Fibroblast of the conjunctiva (primary cell): Measurements from ENCODE around the gene E2F6.
"Not testable (repeated sequence)": the region's sequence is repeated elsewhere in the genome, so short reads cannot be mapped to it uniquely, and the experiment has no call there.

Experiments used
- DNase-seq: peaks from one replicate; pipeline ENCODE4 v3.0.0-alpha.2; 2010; ENCODE audit warnings: low read depth

Gene E2F6

DNA sequence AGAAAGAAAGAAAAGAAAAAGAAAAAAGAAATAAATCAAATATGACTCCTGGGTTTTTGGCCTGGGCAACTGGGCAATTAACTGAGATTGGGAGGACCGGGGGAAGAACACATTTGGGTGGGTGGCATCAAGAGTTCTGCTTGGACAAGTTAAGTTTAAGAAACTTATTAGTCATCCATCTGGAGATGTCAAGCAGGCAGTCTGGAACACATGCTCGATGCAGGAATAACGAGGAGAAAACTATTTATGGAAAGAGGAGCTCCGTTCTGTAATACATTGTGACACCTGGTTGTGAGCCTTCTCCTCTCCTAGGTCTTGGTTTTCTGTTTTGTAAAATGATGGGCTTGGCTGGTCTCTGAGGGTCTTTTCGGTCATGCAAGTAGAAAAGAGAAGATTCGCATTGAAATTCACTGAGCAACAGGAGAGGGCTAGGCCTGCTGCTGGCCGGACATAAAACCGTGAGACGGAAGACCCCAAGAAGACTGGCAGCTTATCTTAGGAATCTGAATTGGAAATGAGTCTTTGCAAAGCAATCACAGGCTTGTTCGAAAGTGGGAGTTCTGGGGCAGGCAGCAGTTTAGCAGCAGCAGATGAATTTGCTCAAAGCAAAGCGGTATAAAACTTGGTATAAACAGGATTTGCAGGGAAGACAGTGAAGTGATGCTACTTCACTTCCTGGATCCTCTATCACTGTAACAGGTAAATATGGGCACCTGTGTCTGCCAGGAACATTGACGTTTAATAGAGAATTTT lies 51.4 kb downstream of the E2F6 start:
- no peak for DNase-seq

DNA sequence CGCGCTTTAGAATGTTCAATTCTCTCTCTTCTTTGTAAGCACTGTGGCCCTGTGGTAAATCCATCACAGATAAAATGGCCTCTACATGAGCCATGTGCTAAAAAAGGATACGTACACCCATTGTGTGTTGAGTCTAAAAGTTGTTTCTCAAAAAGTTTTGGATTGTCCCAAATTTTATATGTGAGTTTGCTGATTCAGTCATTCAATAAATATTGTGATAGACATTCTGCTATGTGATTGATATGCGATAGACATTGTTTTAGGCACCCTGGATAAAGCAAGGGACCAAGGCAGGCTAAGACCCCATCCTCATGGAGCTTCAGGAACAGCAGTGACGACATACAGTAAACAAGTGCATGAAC lies 53.5 kb downstream of the E2F6 start:
- DNase-seq, result no peak

DNA sequence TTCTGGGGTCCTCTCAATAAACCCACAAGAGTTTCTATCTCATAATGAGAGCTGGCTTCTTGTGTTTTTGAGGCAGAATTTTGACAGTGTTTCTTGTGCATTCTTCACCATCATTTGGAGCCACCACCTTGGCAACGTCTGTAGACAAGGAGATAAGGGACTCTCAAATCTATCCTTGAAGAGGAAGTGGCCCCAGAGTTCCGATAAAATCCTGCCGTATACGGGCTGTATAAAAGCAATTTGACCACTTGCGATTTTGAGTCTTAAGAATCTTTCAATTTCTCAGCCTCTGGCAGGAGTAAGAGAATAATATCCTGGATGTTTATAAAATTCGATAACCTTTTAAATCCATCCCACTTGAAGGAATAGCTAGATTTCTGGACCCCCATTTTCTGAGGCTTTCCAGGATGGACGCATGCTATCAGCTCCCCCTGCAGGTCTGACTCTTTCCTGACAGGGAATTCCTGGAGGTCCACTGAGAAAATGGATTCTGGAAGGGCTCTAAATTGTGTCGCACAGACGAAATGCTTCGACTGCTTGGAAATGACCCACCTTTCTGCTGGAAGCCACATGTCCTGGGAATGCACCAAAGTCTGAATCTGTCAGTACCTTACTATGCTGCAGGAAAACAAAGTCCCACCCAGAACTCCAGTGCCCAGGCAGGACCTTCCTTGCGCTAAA lies 54.1 kb downstream of the E2F6 start:
- DNase-seq, result no peak

DNA sequence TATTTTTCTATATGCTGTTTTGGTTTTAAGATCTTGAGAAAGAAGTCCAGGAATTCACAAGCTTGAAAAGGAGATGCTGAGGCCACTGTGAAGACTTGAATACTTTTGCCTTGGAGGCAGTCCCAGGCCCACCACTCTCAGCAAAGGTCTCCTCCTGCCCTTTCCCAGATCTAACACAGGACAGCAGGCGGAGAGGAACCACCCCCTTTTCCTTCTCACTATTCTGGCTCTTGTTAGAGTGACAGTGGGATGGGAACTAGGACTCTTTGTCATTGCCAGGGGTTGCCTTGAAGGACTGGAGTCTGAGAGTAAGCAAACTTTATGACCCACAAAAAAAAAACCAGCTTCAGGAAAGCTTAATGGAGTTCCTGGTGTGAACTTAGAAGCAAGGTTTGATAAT lies 54.7 kb downstream of the E2F6 start:
- no peak for DNase-seq

DNA sequence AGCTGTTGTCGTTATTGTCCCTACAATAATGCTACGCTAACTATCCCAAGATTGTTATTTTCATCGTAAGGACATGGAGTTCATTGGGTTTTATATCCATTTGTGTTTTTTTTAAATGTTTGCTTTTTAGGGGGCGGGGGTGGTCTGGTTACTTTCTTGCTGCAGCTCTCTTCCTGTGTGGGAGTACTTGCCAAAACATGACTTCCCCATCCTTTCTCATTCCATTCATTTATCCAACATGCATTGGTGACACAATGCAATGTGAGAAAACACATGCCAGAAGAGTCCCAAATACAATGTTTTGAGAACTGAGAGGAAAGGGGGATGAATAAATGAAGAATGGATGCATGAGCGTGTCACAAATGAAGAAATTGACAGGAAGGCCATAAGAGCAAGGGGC lies 55.9 kb downstream of the E2F6 start:
- no peak for DNase-seq

DNA sequence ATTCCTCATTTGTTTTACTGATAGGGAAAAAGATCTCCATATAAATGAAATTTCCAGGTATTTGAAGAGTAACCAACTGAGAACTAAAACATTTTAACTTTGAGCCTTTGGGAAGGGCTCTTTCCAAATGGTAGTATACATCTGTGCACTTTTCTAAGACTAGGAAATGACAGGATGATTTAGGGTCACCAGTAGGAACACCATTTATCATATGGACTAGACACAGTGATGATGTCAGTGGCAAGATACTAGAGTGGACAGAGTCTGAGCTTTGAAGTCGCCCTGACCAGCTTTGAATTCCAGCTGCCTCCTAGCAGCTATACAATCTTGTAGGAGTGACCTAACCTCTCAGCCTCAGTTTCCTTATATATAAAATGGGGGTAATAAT lies 56.4 kb downstream of the E2F6 start:
- DNase-seq, result no peak

DNA sequence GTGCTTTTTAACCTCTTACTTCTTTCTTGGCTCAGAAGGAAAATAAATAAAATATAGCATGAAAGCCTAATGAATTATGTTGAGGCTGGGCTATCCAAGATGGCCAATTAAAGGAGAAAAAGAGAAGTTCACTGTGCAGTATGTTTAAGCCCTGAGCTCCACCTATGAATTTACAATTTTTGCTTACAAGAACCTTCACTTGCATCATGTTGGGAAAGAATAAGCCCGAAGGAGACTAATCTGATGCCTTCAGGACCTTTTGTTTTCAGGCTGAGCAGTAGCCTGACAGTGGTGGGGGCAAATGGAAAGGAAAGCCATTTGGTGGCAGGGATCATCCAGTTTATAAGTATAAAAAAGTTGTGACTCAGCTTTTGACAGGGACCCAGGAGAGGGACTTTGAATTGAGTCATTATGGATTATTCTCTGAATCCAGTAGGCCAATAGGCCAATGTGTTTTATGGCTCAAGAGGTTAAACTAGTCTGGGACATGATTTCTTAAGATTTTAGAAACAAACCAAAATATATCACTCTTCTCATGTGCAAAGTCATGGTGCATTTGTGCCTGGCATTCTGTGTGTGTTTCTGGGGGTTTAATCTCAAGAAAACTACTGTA lies 56.9 kb downstream of the E2F6 start:
- no peak for DNase-seq

DNA sequence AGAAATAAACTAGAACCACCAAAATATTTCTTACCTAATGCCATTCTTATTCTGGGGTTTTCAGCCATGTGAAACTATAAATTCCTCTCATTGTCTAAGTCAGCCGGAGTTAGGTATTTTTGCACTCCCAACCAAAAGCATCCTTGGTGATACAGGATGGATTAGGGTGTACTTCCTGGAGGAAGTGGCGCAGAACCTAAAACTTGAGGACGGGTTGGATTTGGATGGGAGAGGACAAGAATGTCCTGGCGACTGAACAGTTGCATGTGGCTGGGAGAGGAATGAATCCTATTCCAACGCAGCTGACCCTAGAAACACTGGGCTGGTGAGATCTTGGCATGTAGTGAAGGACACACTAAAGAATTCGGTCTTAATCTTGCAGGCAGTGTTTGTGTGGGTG lies 58.5 kb downstream of the E2F6 start:
- DNase-seq, result no peak

DNA sequence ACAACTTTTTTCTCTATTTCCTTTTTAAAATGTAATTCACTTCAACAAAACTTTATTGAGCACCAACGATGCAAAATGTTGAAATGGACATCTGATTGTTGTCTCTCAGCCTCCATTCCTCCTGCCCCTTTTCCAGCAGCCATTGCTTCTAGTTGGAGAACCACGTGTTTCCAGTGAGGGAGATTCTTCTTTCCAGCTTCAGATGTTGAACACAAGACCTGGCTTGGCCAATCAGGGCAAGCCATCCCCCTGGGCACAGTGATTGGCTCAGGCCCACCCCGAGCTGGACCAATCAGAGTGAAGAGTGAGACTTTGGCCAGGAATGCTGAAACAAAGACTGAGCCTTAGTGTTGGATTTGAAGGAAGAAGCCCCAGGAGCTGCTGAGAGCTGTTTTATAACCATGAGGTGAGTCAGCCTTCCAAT lies 59.0 kb downstream of the E2F6 start:
- DNase-seq, result peak; percentile 33

DNA sequence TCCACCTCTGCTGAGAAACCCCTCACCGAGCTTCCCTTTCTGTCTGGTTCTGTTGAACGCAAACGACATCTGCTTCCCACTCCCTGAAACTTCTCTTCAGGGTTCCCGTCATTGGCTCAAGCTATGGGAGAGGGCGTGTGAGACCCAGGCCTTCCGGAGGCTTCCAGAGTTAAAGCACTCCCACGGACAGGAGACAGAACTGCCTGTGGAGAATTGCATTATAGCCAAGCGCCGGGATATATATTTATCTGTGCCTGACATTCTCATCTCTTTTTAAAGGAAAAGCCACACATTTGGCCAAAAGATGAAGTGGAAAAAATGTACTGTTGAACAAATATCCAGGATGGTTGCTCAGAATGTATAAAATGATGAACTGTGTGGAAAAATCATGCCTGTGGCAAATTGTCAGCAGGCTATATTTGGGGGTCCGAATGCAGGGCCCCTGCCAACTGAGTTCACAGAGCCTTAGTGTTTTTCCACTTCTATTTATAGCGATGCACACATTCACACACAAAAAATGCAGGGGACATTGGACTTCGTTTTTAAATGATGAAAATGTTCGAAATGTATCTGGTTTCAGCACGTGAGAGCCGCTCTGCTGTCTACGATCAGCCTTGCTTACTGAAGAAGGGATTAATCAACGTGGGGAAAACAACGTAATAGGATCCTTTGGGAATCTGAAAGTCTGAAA lies 59.5 kb downstream of the E2F6 start:
- DNase-seq, result peak; percentile 35

DNA sequence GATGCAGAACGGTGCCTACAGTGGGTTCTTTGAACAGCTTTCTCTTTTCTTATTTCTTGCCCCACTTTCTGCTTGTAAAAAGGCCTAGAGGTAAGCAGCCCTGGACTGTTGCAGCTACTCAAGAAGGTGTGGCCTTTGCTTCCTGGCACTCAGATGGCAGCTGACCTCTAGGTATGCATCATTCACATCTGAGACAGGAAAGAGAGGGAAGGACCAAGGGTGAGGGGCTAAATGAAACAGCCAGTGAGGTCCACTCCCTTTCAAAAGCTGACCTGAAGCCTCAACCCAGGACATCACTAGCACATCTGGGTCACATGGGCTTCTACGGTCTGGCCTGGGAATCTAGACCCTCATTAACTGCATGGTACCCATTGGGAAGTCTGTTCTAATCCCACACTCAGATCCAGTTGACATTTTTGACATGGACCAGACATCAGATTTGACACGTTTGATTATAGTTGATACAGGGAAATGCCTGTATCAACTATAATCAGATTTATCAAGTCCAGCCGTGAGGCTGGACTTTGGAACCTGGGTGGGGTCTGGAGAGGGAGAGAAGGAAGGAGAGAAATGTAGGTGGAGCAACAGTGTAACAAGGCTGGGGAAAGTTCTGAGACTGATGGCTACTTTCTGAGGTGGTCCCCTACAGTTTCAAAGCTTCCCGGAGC lies 60.2 kb downstream of the E2F6 start:
- DNase-seq, result no peak

DNA sequence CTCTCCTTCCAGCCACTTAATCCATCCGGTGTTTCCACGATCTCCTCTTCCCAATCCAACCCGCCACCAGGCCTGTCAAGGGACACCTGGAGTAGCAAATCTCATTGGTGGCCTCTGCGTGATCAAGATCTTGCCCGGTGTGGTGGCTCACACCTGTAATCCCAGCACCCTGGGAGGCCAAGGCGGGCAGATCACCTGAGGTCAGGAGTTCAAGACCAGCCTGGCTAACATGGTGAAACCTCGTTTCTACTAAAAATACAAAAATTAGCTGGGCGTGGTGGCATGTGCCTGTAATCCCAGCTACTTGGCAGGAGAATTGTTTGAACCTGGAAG lies 60.9 kb downstream of the E2F6 start:
- not testable (repeated sequence) for DNase-seq

DNA sequence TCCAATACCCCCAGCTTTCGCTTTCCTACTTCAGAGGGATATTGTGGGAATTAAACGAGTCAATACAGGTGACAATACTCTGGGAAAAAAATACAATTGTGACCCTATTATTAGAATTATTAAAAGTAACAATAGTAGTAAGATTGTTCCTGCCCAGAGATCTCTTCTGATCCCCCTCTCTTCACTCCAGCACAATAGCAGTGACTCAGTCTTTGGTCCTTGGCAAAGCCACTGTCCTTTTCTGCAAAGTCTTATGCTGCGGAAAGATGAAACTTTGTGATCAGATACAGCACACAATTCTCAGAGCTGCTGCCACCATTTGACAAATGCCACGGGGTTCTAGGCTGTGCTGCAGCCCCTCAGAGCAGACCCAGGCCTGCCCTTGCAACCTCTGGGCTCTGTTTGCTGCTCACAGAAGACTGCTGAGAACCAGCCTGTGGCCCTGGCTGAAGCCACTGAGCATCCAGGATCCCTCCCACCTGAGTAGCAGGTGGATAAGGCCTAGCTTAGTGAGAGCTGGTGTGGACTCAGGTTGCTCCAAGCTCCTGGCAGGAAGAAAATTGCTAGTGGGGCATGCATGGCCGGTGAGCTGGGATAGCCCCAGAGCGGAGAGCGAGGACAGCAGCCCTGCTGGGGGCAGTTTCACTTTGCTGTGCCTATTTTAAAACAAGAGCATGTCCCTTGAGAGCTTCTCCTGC lies 61.4 kb downstream of the E2F6 start:
- DNase-seq, result no peak

DNA sequence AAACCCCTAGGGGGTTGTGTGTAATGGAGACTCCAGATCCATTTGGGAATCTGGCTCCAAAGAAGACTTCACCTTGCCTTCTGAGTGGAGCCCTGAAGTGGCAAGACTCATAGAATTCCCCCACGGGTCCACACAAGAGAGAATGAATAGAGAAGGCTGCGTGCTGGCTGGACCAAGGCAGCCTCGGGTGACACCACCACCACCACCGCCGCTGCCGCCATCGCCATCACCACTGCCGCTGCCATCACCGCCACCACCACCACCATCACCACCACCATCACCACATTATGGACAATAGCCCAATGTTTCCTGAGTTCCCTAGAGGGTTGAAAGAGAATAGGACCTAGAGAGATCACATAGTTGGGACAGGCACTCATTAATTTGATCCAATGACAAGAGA lies 63.5 kb downstream of the E2F6 start:
- no peak for DNase-seq

DNA sequence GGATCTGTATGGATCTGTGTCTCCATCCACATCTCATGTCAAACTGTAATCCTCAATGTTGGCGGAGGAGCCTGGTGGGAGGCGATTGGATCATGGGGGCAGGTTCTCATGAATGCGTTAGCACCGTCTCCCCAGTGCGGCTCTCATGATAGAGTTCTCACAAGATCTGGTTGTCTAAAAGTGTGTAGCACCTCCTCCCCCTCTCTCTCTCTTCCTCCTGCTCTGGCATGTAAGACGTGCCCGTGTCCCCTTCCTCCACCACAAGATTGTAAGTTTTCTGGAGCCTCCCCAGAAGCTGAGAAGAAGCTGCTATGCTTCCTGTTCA lies 66.6 kb downstream of the E2F6 start:
- no peak for DNase-seq

DNA sequence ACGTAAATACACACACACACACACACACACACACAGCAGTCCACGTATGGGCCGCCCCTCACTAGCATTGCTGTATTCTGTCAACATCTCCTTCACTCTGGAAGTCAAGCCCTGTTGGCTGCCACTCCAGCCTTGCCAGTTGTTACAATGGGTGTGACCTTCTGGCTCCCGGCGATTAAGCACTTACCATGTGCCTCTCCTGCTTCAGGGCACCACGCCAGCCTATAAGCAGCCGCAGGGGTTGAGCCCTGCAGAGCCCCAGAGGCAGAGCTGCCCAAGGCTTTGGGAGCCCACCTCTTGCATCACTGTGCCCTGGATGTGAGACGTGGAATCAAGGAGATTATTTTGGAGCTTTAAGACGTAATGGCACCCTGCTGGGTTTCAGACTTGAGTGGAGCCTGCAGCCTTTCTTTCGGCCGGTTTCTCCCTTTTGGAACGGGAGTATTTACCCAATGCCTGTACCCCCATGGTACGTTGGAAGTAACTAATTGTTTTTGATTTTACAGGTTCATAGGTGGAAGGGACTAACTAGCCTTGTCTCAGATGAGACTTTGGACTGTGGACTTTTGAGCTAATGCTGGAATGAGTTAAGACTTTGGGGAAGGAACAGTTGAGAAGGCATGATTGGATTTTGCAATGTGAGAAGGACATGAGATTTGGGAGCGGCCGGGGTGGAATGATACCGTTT lies 67.1 kb downstream of the E2F6 start:
- no peak for DNase-seq

DNA sequence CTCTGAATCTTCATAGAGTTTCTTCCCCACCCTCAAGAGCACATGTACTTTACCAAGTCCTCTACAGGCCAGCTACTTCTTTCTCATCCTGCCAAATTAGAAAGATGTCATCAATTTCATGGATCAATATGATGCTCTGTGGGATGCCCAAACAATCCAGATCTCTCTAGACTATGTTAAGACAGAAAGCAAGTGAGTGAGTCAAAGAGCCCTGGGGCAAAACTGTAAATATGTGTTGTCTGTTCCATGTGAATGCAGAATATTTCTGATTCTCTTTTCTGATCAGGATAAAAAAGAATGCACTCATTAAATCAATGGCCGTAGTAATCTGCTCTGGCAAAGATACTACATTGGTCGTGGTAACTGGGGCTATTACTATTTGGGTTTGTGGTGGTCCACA lies 68.4 kb downstream of the E2F6 start:
- DNase-seq, result no peak

DNA sequence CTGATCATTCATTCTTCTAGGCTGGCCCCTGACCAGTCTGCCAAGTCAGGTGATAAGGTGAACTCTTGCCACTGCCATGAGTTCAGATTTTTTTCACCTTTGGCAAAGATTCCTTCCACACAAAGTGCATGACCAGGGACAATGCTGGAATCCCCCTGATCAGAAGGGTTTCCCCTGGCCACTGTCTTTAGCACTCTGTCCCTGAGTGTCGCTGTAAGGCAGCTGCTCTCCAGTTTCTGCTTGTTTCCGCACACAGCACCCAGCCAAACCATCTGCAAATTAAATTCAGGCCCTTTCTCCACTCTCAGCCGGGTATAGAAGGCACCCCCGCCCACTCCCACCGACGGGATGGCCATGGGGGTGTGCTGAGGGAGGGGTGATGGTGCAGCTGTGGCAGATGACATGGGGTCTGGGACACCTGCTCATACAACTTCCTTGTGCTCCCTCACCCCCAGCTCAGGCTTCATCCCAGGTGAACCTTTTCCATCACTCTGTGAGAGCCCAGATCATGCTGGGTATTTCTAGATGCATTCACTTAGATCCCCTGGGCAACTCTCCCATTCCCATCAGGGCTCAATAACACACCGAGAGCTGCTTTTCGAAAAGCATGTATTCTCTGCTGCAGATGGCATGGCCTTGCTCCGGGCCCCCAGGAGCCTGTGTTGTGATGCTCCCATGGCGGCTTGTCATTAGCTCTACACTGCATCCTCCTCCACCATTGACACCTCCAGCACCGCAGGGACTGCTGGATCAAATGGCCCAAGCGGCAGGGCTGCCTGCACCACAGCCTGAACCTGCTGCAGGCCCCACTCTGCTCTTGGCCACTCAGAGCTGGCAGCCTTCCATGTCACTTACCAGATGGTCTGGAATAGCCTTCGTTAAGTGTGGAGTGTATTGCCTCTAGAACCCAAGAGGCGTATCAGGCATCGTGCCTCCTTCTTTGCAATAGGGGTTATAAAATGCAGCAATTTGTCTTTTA lies 69.2 kb downstream of the E2F6 start:
- no peak for DNase-seq

DNA sequence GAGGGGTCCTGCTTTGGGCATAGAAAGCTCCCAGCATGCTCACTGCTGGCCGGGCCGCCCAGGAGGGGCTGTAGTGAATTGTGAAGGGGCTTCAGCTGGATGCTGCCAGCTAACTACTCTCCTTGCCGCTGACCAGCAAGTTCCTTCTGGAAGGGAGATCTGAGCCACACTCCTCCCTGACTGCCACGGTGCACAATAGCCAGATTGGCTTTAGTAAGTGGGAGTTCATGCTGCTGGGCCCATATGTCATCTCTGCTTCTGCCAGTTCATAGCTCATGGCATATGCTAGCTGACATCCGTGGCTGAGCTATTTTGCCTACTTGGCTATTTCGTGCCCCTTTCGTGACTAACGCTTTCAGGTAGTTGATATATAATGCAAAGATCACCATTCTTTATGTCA lies 69.9 kb downstream of the E2F6 start:
- DNase-seq, result no peak

DNA sequence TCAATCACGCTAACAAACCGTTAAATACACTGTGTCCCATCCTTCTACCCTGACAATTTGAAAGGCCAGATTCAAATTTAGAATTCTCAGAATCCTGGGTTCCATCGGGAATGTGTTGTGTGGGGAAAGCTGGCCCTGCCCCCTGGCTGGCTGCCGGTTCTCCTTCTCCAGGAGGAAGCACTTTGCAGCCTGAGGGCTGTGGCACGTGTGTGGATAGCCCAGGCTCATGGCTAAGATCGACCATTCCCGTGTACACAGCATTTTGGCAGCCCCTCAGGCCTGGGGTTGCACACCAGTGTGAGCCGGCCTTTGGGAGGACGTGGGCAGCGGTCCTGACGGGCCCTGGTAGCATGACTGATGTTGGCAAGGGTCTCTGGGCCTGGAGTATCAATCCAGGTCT lies 70.6 kb downstream of the E2F6 start:
- no peak for DNase-seq
